NAMALWA (cell line): Measurements from ENCODE around the gene PXMP2.

Source experiments
- DNase-seq: peaks from one replicate; pipeline ENCODE4 v3.0.0-alpha.2; 2015; ENCODE audit warnings: low spot score

PXMP2 gene

GRCh38 chr12:132695431-132695830, 8.0 kb downstream of the PXMP2 start:
- DNase-seq: no peak

- no peak for DNase-seq
These were observed 11.0 kb downstream of the PXMP2 start for GRCh38 chr12:132698341-132698740.

- DNase-seq: peak; percentile 66
These were observed 12.9 kb downstream of the PXMP2 start for GRCh38 chr12:132700212-132700822.

GRCh38 chr12:132702640-132703039, 15.3 kb downstream of the PXMP2 start:
- DNase-seq: no peak

- no peak for DNase-seq
These were observed 16.3 kb downstream of the PXMP2 start for GRCh38 chr12:132703641-132704040.

- DNase-seq: no peak
These were observed 19.9 kb downstream of the PXMP2 start for GRCh38 chr12:132707241-132707640.

GRCh38 chr12:132708150-132708549, 20.8 kb downstream of the PXMP2 start:
- no peak for DNase-seq

- no peak for DNase-seq
These were observed 22.6 kb downstream of the PXMP2 start for GRCh38 chr12:132710043-132710404.

- peak; percentile 95 for DNase-seq
These were observed 23.2 kb downstream of the PXMP2 start, which contains the start of gene PGAM5 for GRCh38 chr12:132710405-132711079. Gene PGAM5, plus strand, starts transcription at chr12:132710842. Its CDS starts 35 bp downstream, at chr12:132710877.

GRCh38 chr12:132711080-132711843, 23.9 kb downstream of the PXMP2 start:
- peak; percentile 40 for DNase-seq

GRCh38 chr12:132713123-132713522, 25.7 kb downstream of the PXMP2 start:
- no peak for DNase-seq

- DNase-seq: no peak
These were observed 28.5 kb downstream of the PXMP2 start for GRCh38 chr12:132715874-132716273.

GRCh38 chr12:132716356-132716755, 29.0 kb downstream of the PXMP2 start:
- no peak for DNase-seq

GRCh38 chr12:132717011-132717410, 29.6 kb downstream of the PXMP2 start:
- no peak for DNase-seq

GRCh38 chr12:132717531-132718387, 30.4 kb downstream of the PXMP2 start:
- DNase-seq: no peak

GRCh38 chr12:132718644-132719043, 31.3 kb downstream of the PXMP2 start:
- DNase-seq: no peak

GRCh38 chr12:132719141-132719953, 32.0 kb downstream of the PXMP2 start:
- no peak for DNase-seq

GRCh38 chr12:132719954-132720324, 32.6 kb downstream of the PXMP2 start:
- no peak for DNase-seq

- DNase-seq: no peak
These were observed 33.4 kb downstream of the PXMP2 start for GRCh38 chr12:132720606-132721345.

GRCh38 chr12:132723015-132723763, 35.8 kb downstream of the PXMP2 start:
- DNase-seq: no peak
